Mesenteric fat pad (tissue), 1 donor: ENCODE measurements around the gene UCKL1. TPM values are rescaled to one million over a fixed set of nuclear protein-coding genes. Genes with fewer than 3 reads are reported as not detected.
"Not testable (repeated sequence)": the region's sequence is repeated elsewhere in the genome, so short reads cannot be mapped to it uniquely, and the experiment has no call there.

Source experiments
- DNase-seq: peaks from one replicate; pipeline ENCODE4 v3.0.0-alpha.2; 2020; ENCODE audit warnings: low spot score
- total RNA-seq: library from RNA; stranded (reverse); fragmentation: NEBNext Ultra II Directional; extraction: Animal tissue kit (Norgen Biotek cat#: 25700); gene quantifications from one replicate; pipeline ENCODE4 v1.2.1, GENCODE V29; 2021
- donor health status: DM: yes; HTN: yes; CAD: no.

Gene UCKL1
- total RNA-seq, 1 donor from 2014 or later = 36.0 TPM

- DNase-seq = no peak
Measured at GRCh38 chr20:63972312-63973159, 16.3 kb upstream of the UCKL1 start.

DNA sequence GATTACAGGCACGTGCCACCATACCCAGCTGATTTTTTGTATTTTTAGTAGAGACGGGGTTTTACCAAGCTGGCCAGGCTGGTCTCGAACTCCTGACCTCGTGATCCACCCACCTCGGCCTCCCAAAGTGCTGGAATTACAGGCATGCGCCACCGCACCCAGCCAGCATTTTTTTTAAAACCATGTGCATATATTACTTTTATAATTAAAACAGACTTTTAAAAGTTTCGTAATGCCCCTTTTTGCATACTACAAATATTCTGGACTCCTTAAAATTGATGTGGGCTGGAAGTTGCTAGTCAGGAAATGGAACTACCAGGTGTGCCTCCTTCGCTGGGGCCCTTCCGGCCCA lies 15.7 kb upstream of the UCKL1 start:
- DNase-seq = not testable (repeated sequence)

DNA sequence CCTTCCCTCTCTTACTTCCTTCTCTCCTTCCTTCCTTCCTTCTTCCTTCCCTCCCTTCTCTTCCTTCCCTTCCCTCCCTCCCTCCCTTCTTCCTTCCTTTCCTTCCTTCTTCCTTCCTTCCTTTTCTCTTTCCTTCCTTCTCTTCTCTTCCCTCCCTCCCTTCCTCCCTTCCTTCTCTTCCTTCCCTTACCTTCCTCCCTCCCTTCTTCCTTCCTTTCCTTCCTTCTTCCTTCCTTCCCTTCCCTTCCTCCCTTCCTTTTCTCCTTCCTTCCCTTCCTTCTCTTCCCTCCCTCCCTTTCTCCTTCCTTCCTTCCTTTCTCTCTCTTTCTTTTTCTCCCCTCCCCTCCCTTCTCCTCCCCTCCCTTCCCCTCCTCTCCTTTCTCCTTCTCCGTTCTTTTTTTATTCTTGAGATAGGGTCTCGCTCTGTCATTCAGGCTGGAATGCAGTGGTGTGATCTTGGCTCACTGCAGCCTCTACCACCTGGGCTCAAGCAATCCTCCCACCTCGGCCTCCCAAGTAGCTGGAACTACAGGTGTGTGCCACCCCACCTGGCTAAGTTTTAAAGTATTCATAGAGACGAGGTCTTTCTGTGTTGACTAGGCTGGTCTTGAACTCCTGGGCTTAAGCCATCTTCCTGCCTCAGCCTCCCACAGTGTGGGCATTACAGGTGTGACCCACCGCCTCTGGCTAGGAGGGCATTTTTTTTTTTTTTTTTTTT lies 14.7 kb upstream of the UCKL1 start:
- DNase-seq = no peak

- peak; percentile 89 for DNase-seq
Measured at GRCh38 chr20:63969838-63970713, 13.9 kb upstream of the UCKL1 start, which contains the start of gene ZNF512B. Gene ZNF512B, minus strand, starts transcription at chr20:63969930. Its CDS starts 1,980 bp downstream, at chr20:63967950.

DNA sequence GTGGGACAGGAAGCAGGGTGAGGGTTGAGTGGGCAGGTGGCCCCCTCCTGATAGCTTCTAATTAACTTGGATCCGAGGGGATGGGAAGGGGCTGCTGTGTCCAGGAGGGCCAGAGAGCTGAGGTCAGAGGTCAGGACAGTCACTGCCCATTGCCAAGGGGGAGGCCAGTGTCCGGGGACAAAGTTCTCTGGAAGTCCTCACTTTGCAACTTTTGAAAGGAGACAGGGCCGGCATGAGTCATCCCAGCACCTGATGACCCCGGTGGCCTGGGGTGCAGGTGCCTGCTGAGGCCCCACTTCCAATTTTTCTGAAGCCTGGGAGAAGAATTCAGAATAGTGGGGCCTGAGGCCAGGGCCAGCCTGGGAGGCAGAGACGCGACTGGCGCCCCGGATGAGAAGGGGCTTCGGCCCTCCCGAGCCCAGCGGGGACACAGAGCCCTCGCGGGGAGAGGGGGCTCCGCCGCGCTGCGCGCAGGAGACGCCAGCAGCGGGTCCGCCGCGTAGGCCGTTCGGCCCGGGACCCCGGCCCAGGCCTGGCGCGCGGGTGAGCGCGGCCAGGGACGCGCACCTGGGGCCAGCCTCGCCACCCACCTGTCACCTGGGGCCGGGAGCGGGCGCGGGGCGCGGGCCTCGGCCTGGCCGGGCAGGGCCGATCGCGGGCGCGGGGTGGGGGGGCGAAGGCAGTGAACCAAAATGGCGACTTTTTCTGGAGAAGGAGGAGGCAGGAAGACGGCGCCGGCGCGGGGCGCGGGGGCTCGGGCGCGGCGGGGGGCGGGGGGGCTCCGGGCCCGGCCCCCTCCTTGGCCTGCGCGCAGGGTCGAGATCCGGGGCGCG lies 12.9 kb upstream of the UCKL1 start:
- DNase-seq = peak; percentile 89

DNA sequence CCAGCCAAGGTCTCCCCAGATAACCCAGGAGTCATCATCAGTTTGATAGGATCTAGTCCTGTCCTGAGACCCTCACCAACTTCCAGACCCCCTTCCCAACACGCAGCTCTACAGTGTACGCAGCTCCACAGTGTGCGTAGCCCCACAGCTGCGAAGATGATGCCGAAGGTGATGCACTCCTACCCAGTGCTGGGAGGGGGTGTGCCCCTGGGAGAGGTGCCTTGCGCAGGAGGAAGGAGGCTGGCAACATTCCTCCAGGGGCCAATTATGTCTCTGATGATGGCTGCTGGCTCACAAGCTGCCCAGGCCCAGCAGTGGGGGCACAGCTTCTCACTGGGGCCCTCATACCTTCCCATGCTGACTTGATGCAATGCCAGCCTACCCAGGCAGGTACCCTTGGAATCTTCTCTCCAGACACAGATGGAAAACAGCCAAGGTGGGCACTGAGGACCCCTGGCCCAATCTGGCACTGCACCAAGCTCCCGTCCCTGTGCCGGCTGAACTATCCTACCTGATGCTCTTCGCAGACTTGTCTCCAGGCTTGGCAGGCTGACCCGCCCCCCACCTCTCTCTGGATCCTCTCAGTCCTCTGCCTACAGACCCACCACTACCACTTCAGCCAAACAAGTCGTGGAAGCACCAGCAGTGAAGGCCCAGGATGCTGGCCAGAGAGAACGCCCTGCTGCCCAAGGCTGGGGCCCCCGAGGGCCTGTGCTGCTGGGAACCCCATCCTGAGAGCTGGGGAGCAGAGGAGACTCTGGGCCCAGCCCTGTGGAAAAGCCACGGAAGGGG lies 12.1 kb upstream of the UCKL1 start:
- no peak for DNase-seq

- DNase-seq = no peak
Measured at GRCh38 chr20:63967330-63968135, 11.3 kb upstream of the UCKL1 start.

GRCh38 chr20:63966944-63967322 lies 10.7 kb upstream of the UCKL1 start:
- DNase-seq = no peak

GRCh38 chr20:63966172-63966943 lies 10.1 kb upstream of the UCKL1 start:
- DNase-seq = no peak

GRCh38 chr20:63964412-63964811 lies 8.2 kb upstream of the UCKL1 start:
- no peak for DNase-seq

DNA sequence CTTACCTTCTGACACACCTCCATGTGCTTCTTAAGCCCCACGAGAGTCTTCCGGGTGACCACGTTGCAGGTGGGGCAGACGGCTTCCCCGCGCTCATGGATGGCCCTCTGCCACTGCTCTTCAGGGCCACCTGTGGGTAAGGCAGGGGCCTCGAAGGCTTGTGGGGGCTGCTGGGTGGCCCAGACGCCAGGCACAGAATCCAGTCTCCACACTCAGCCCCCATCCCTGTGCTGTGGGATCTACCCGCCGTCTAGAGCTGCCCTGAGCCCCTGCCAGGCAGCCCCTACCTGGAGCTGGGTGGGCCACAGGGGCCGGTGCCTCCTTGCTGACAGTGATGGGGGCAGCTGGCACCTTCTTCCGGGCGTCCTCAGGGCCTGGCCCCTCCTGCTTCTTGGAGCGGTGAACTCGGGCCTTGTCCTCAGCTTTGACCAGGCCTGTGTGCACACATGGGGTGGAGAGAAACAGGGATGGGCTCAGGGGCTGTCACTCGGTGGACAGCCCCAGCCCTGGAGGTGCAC lies 7.6 kb upstream of the UCKL1 start:
- DNase-seq = no peak

- no peak for DNase-seq
Measured at GRCh38 chr20:63963348-63963741, 7.1 kb upstream of the UCKL1 start.

- DNase-seq = no peak
Measured at GRCh38 chr20:63962426-63963347, 6.5 kb upstream of the UCKL1 start.

DNA sequence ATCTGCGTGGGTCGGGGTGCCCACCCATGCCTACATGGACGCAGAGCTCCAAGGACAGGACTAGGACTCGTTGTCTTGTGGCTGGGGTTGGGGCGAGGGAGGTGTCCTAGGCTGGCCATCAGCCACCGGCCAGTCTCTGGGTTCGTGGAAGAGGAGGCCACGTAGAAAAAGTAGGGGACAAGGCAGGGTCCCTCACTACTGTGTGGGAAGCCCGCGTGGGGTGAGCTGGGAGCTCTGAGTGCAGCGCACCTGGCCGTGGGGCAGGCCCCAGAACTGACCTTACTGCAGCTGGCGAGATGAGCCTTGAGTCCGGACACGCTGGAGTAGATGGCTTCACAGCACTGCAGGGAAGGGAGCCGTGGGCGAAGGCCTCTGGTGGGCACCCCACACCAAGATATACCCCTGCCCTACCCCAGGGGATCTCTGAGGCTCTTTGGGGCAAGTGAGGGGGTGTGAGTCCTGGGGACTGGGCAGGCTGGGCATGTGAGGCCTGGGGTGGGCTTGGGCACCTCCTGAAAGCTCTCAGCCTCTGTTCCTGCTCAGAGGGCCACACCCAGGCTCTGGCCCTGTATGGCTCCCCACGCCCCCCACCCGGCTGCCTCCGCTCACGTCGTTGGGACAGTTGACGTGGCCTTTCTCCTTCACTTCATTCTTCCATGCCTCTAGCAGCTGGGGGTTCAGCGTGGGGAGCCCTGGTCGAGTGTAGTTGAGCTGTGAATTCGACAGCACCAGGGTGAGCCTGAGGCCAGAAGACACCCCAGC lies 5.6 kb upstream of the UCKL1 start:
- DNase-seq = no peak

- DNase-seq = not testable (repeated sequence)
Measured at GRCh38 chr20:63960654-63961621, 4.7 kb upstream of the UCKL1 start.
